Peyer's patch (tissue), 4 donors: ENCODE data around the gene HAPLN3.

Experiments used
- CTCF ChIP-seq, 6 experiments: fragments of 450-650 bp in 4 of 6; fragments of 200-600 bp in 2 of 6; sonication (generic) in 1 of 6; IDR thresholded peaks; one replicate each; pipeline ENCODE4 v1.5.1; 2017 to 2019; ENCODE audit warnings: antibody characterized with exemption in 6 of 6, mild to moderate bottlenecking in 3 of 6, moderate library complexity in 1 of 6
- POLR2A ChIP-seq, 2 donors: fragments of 450-650 bp; IDR thresholded peaks; one replicate each; pipeline ENCODE4 v1.5.1; 2017; ENCODE audit warnings: antibody characterized with exemption in 2 of 2, mild to moderate bottlenecking in 2 of 2, moderate library complexity in 2 of 2

- TF ChIP-seq CTCF (IDR thresholded peaks at IDR 0.05) (no peak), POLR2A (IDR thresholded peaks at IDR 0.05) (no peak)
Measured at GRCh38 chr15:88865498-88866099, 29.7 kb downstream of the HAPLN3 start.
